GM12878 (cell line): ENCODE data around the gene LPCAT4. TPM values are rescaled to one million over a fixed set of nuclear protein-coding genes. Genes with fewer than 3 reads are reported as not detected.

Experiments
- ATAC-seq: fragments of 200-7000 bp; cut with Tn5 transposase; 3 replicates; pipeline ENCODE4 v1.9.1; 2020; ENCODE audit warnings: mild to moderate bottlenecking, moderate library complexity
- Bru-seq: library from RNA; stranded (reverse); fragments of 400-500 nt; gene quantifications from one replicate; lab custom pipeline; 2021; lab: Mats Ljungman, UMichigan
- BruChase-seq, 2 experiments: library from RNA; stranded (reverse); fragments of 400-500 nt; gene quantifications; one replicate each; lab custom pipeline; 2021; lab: Mats Ljungman, UMichigan
- BruUV-seq: library from RNA; stranded (reverse); fragments of 400-500 nt; replicated peaks from 2 replicates; lab custom pipeline; 2021; lab: Mats Ljungman, UMichigan
- CTCF ChIA-PET: fragments of 300-600 bp; sonication (Branson Sonifier 250); formaldehyde crosslinking; extraction: SDS; loops from one replicate; lab custom pipeline; 2021; ENCODE audit warnings: inconsistent platforms; lab: Yijun Ruan, JAX
- POLR2A ChIA-PET: fragments of 350-600 bp; formaldehyde crosslinking; extraction: SDS; loops from one replicate; lab custom pipeline; 2021; ENCODE audit warnings: inconsistent platforms; lab: Charles Lee
- RAD21 ChIA-PET: fragments of 300-600 bp; sonication (Branson Sonifier 250); formaldehyde crosslinking; loops from one replicate; lab custom pipeline; 2023; ENCODE audit warnings: antibody characterized with exemption; ENCODE audit not compliant: unreplicated experiment; lab: Charles Lee
- SMC1A ChIA-PET: fragments of 300-600 bp; sonication (Branson Sonifier 250); formaldehyde crosslinking; loops from one replicate; lab custom pipeline; 2023; ENCODE audit not compliant: unreplicated experiment, uncharacterized antibody; lab: Charles Lee
- DNase-seq: peaks from one replicate; pipeline ENCODE4 v3.0.0-alpha.2; 2011; ENCODE audit warnings: low read depth, low spot score
- FAIRE-seq: peaks from 3 replicates; lab custom pipeline; 2011; peaks lifted over from hg19 to GRCh38; lab: Jason Lieb, UNC
- H2AFZ ChIP-seq: 2 replicates; pipeline ENCODE4 v1.6.0; 2011; ENCODE audit warnings: low read depth, low read length, control low read depth; ENCODE audit not compliant: control insufficient read depth
- H3K27ac ChIP-seq: 2 replicates; pipeline ENCODE4 v1.5.1; 2011; ENCODE audit warnings: control low read depth; ENCODE audit not compliant: control insufficient read depth, insufficient read depth
- H3K27me3 ChIP-seq, 2 experiments: replicated peaks in 1 of 2; 2 replicates each; pipeline versions ENCODE4 v1.6.0 to v1.6.1; 2011; ENCODE audit warnings: low read length in 1 of 2; ENCODE audit not compliant: control insufficient read depth in 2 of 2, insufficient read depth in 2 of 2
- H3K36me3 ChIP-seq, 2 experiments: 2 replicates each; pipeline ENCODE4 v1.5.1; 2011; ENCODE audit warnings: low read length in 1 of 2; ENCODE audit not compliant: control insufficient read depth in 2 of 2, insufficient read depth in 2 of 2
- H3K4me1 ChIP-seq: 2 replicates; pipeline ENCODE4 v1.6.1; 2011; ENCODE audit warnings: mild to moderate bottlenecking, low read length, moderate library complexity, mixed read lengths; ENCODE audit not compliant: control insufficient read depth, insufficient read depth
- H3K4me2 ChIP-seq: 2 replicates; pipeline ENCODE4 v1.6.0; 2011; ENCODE audit warnings: control low read depth; ENCODE audit not compliant: control insufficient read depth, insufficient read depth
- H3K4me3 ChIP-seq: fragments of 200-600 bp; sonication (generic); 2 replicates; pipeline ENCODE4 v1.5.1; 2016
- H3K79me2 ChIP-seq: 2 replicates; pipeline ENCODE4 v1.6.0; 2011; ENCODE audit warnings: low read length; ENCODE audit not compliant: control insufficient read depth, insufficient read depth
- H3K9ac ChIP-seq: 2 replicates; pipeline ENCODE4 v1.8.0; 2011; ENCODE audit warnings: low read length, control low read depth, mixed read lengths; ENCODE audit not compliant: control insufficient read depth, insufficient read depth
- H3K9me3 ChIP-seq: replicated peaks from 3 replicates; pipeline ENCODE4 v1.5.1; 2011; ENCODE audit warnings: mild to moderate bottlenecking, low read length; ENCODE audit not compliant: control insufficient read depth, insufficient read depth
- H4K20me1 ChIP-seq: 2 replicates; pipeline ENCODE4 v1.6.0; 2011; ENCODE audit not compliant: control insufficient read depth, insufficient read depth
- DPF2 ChIP-seq: fragments of 450-650 bp; IDR thresholded peaks from 2 replicates; pipeline ENCODE4 v1.6.1; 2017; ENCODE audit warnings: mild to moderate bottlenecking
- PKNOX1 ChIP-seq: fragments of 450-650 bp; IDR thresholded peaks from 2 replicates; pipeline ENCODE4 v1.6.1; 2016; ENCODE audit warnings: mild to moderate bottlenecking
- POLR2AphosphoS2 ChIP-seq: IDR thresholded peaks from 2 replicates; pipeline ENCODE4 v1.6.1; 2011; ENCODE audit warnings: low read depth, mild to moderate bottlenecking, low read length, improper control_type of control experiment, moderate library complexity
- POU2F2 ChIP-seq: IDR thresholded peaks from 3 replicates; pipeline ENCODE4 v1.6.1; 2011; ENCODE audit warnings: low read depth, mild to moderate bottlenecking, low read length, borderline replicate concordance
- SMC3 ChIP-seq: IDR thresholded peaks from 2 replicates; pipeline ENCODE4 v1.6.1; 2011; ENCODE audit warnings: low read length, improper control_type of control experiment, borderline replicate concordance
- WGBS: methylation state at CpG from one replicate; pipeline ENCODE4 v1.1.6; 2016; ENCODE audit warnings: low lambda C conversion rate; ENCODE audit not compliant: insufficient replicate concordance, insufficient coverage; ENCODE audit errors: missing lambda C conversion rate; 5-methylcytosine and 5-hydroxymethylcytosine counted together
- in situ Hi-C: fragments of 300-500 bp; cut with MboI; formaldehyde crosslinking; loops from 9 replicates; pipeline ENCODE4 v1.14.3; 2018; ENCODE audit warnings: mixed read lengths
- intact Hi-C: fragments of 100-400 bp; cut with micrococcal nuclease; formaldehyde crosslinking; loops from one replicate; pipeline ENCODE4 v1.14.2; 2022; ENCODE audit not compliant: unreplicated experiment
- long read RNA-seq, 2 experiments: library from polyadenylated mRNA; unstranded; transcript quantifications; one replicate each; pipeline ENCODE4 v2.0.0, GENCODE V29; 2019 to 2020
- polyA minus RNA-seq, 3 experiments: library from RNA; depleted of rRNA, polyadenylated mRNA; stranded (reverse); fragments of >200 nt; gene quantifications; 2 replicates each; pipeline ENCODE4 v1.2.3, GENCODE V29; 2011
- polyA plus RNA-seq, 11 experiments: library from polyadenylated mRNA; depleted of rRNA in 4 of 11; unstranded in 6 of 11; stranded (reverse) in 5 of 11; fragments of >200 nt; fragmentation: Nextera tagmentation in 4 of 11; fragmentation: Illumina TruSeq in 1 of 11; extraction: Ambion mirVana in 4 of 11; extraction: Trizol in 1 of 11; gene quantifications; 1 replicate in 1 of 11; 2 replicates in 10 of 11; pipeline versions ENCODE4 v1.2.1 to v1.2.3, GENCODE V29; 2011 to 2016; ENCODE audit warnings: inconsistent platforms in 2 of 11, missing spikeins in 2 of 11, low read depth in 1 of 11
- total RNA-seq, 4 experiments: library from RNA; depleted of rRNA in 3 of 4; stranded (reverse); fragments of >200 nt in 3 of 4; fragmentation: Illumina TruSeq in 1 of 4; extraction: Trizol in 1 of 4; gene quantifications; 2 replicates each; pipeline versions ENCODE4 v1.2.1 to v1.2.3, GENCODE V29; 2013 to 2021
- TF ChIP-seq, protein P1 (sequence below): fragments of 450-650 bp; IDR thresholded peaks from 2 replicates; pipeline ENCODE4 v1.6.1; 2016; ENCODE audit warnings: mild to moderate bottlenecking
- TF ChIP-seq, protein P2 (sequence below): IDR thresholded peaks from 2 replicates; pipeline ENCODE4 v1.6.1; 2011; ENCODE audit warnings: mild to moderate bottlenecking, low read depth, low read length, moderate library complexity; ENCODE audit not compliant: insufficient replicate concordance

LPCAT4 gene, protein sequence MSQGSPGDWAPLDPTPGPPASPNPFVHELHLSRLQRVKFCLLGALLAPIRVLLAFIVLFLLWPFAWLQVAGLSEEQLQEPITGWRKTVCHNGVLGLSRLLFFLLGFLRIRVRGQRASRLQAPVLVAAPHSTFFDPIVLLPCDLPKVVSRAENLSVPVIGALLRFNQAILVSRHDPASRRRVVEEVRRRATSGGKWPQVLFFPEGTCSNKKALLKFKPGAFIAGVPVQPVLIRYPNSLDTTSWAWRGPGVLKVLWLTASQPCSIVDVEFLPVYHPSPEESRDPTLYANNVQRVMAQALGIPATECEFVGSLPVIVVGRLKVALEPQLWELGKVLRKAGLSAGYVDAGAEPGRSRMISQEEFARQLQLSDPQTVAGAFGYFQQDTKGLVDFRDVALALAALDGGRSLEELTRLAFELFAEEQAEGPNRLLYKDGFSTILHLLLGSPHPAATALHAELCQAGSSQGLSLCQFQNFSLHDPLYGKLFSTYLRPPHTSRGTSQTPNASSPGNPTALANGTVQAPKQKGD
- 57.6 and 73.7 TPM in 2 replicates for total RNA-seq (2013; cell fraction: nucleolus; rRNA removed)
- total RNA-seq (2014; rRNA removed) (16.8 and 18.6 TPM in 2 replicates), total RNA-seq (2014; rRNA removed; fragmentation: Illumina TruSeq; extraction: Trizol) (17.3 and 18.9 TPM in 2 replicates), total RNA-seq (2021) (46.2 and 51.1 TPM in 2 replicates), polyA plus RNA-seq (2011; rRNA removed) (26.7 and 44.0 TPM in 2 replicates), polyA plus RNA-seq (2014; fragmentation: Illumina TruSeq; extraction: Trizol) (23.9 and 38.2 TPM in 2 replicates), polyA plus RNA-seq (2014; fragmentation: Nextera tagmentation; extraction: Ambion mirVana) (10 to 100 TPM; 14.4 to 17.2 TPM), polyA plus RNA-seq (2014; rRNA removed) (47.6 and 57.2 TPM in 2 replicates), polyA plus RNA-seq (2016; fragmentation: Nextera tagmentation; extraction: Ambion mirVana) (10 to 100 TPM; 32.4 to 33.5 TPM), polyA minus RNA-seq (2011; rRNA and poly(A)+ RNA removed) (17.0 and 30.8 TPM in 2 replicates), Bru-seq, nascent RNA (percentile 66 among the genes with signal in this experiment), BruChase-seq, experiment 1, labeled RNA remaining after a 6-hour chase (percentile 80 among the genes with signal in this experiment), BruChase-seq, experiment 2, labeled RNA remaining after a 2-hour chase (percentile 76 among the genes with signal in this experiment)
- polyA plus RNA-seq (2011; ENCODE audit: low read depth) = 23.5 TPM
- 62.3 and 67.5 TPM in 2 replicates for polyA plus RNA-seq (2011; cell fraction: cytosol; rRNA removed)
- polyA plus RNA-seq (2011; cell fraction: nucleus; rRNA removed) = 231 and 303 TPM in 2 replicates
- 37.8 and 45.9 TPM in 2 replicates for polyA plus RNA-seq (2012)
- polyA minus RNA-seq (2011; cell fraction: cytosol; rRNA and poly(A)+ RNA removed) = 13.1 and 14.0 TPM in 2 replicates
- 24.8 and 30.4 TPM in 2 replicates for polyA minus RNA-seq (2011; cell fraction: nucleus; rRNA and poly(A)+ RNA removed)
- long read RNA-seq, experiment 1, partial matches to known transcripts = 0 of 2 reads
- long read RNA-seq, experiment 1, other reads (novel, unspliced or antisense) = 1 of 2 reads
- long read RNA-seq, experiment 2, partial matches to known transcripts = 1 of 1 reads
- long read RNA-seq, experiment 2, other reads (novel, unspliced or antisense) = 0 of 1 reads

DNA sequence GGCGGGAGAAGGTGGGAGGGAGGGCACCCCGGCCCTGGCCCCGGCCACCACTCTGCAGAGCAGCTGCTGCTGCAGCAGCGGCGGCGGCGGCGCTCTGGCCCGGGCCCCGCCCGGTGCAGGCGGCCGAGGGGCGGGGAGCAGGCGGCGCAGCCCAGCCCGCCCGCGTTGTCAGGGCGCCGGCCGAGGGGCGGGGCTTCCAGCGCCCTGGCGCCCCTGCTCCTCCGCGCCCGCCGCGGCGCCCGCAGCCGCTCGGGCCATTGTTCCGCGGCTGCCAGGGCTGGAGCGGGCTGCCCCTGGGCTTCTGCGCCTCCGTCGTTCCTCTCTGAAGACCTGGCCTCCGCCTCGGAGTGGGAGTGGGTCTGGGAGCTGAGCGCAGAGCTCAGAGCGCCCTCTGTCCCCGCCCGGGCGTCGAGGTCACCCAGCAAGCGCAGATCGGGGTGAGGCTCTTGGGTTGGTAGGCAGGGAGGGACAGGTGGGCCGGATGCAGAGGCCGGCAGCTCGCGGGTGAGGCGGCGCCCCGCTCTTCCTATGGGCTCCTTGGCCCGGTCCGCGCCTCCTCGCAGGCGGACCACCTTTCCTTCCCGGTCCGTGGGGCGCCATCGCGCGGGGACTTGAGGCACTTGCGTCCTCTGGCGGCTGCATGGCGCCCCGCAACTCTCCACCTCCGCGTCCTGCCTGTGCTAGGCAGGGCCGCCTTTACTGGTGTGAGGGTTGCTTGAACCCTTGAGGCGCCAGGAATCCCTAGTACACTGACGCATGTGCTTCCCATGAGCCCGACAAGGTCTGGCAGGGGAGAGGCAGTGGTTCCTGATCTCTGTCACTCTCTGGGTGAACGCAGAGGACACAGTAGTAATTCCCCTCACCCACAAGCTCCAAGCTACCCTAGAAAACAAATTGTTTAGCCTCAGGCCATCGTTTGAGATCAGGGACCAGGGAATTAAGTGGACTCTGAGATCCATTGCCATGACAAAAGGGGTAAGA is at the start of gene LPCAT4:
TSS of gene LPCAT4 (minus strand) at position 96 of the 981 bp plus-strand sequence. CDS start 96 bp downstream, outside the sequence.
- Histone ChIP-seq H3K79me2 (peaks cover 27% of the 10 kb centered on the region), H2AFZ (peak within 1 kb of the TSS; percentile 96), H3K36me3 (peaks cover 0 to 7% of the 10 kb centered on the region in 2 experiments; a peak in 3 of 4 replicates), H3K27me3 (no peaks in the 10 kb centered on the region), H3K4me2 (peak within 1 kb of the TSS; percentile 98), H4K20me1 (no peaks in the 10 kb centered on the region), H3K4me1 (peaks cover 34% of the 10 kb centered on the region), H3K9ac (peak within 1 kb of the TSS; percentile 97), H3K27ac (peak within 1 kb of the TSS; percentile 96), H3K4me3 (peak within 1 kb of the TSS; percentile 86), H3K9me3 (no peaks in the 10 kb centered on the region)
- ATAC-seq = peak; percentile 86
- CTCF ChIA-PET = interaction anchor here (0.6 to 4.3 kb wide), 36 partner anchors 9 to 306 kb away, joined by 3 to 66 read pairs (median 6); partner anchors contain the start of genes EMC4, GOLGA8A, KATNBL1 and NOP10
- no TSS peak for BruUV-seq
- FAIRE-seq = peak; percentile 83
- in situ Hi-C loops (no loop called here), intact Hi-C loops (loop anchor here (1.0 to 5.0 kb wide), 6 partner anchors 24 to 305 kb away; partner anchors contain the start of genes EMC7, GOLGA8B, NOP10 and NUTM1)
- 1% methylated on average over 59 of the region's 80 CpGs for WGBS
- DNase-seq = peak; percentile 65
- RAD21 ChIA-PET = interaction anchor here (0.6 to 4.3 kb wide), 25 partner anchors 9 to 305 kb away, joined by 3 to 37 read pairs (median 5); partner anchors contain the start of genes EMC4, EMC7, GOLGA8A and KATNBL1
- SMC1A ChIA-PET = interaction anchor here (0.7 to 3.9 kb wide), 17 partner anchors 24 to 267 kb away, joined by 3 to 30 read pairs (median 7); partner anchors contain the start of genes GOLGA8B, NOP10, NUTM1 and SLC12A6
- POLR2A ChIA-PET = interaction anchor here (0.7 to 2.6 kb wide), 7 partner anchors 9 to 158 kb away, joined by 3 to 13 read pairs (median 6); partner anchors contain the start of genes NOP10 and NUTM1
- TF ChIP-seq, protein P1, sequence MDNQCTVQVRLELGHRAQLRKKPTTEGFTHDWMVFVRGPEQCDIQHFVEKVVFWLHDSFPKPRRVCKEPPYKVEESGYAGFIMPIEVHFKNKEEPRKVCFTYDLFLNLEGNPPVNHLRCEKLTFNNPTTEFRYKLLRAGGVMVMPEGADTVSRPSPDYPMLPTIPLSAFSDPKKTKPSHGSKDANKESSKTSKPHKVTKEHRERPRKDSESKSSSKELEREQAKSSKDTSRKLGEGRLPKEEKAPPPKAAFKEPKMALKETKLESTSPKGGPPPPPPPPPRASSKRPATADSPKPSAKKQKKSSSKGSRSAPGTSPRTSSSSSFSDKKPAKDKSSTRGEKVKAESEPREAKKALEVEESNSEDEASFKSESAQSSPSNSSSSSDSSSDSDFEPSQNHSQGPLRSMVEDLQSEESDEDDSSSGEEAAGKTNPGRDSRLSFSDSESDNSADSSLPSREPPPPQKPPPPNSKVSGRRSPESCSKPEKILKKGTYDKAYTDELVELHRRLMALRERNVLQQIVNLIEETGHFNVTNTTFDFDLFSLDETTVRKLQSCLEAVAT = peak; percentile 29; the same call in 1 of the 2 replicates
- TF ChIP-seq POU2F2 (no peak; the same call in 1 of the 3 replicates), DPF2 (peak; percentile 80), PKNOX1 (no peak), POLR2AphosphoS2 (no peak), SMC3 (peak; percentile 72; the same call in 1 of the 2 replicates)
- TF ChIP-seq, protein P2, sequence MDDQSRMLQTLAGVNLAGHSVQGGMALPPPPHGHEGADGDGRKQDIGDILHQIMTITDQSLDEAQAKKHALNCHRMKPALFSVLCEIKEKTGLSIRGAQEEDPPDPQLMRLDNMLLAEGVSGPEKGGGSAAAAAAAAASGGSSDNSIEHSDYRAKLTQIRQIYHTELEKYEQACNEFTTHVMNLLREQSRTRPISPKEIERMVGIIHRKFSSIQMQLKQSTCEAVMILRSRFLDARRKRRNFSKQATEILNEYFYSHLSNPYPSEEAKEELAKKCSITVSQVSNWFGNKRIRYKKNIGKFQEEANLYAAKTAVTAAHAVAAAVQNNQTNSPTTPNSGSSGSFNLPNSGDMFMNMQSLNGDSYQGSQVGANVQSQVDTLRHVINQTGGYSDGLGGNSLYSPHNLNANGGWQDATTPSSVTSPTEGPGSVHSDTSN = no peak
